Gastrocnemius medialis (tissue), 4 donors: Measurements from ENCODE around the gene RETREG1.

Source experiments
- POLR2A ChIP-seq, 2 donors: fragments of 450-650 bp; IDR thresholded peaks; one replicate each; pipeline ENCODE4 v1.6.1; 2017; ENCODE audit warnings: antibody characterized with exemption in 2 of 2, mild to moderate bottlenecking in 2 of 2, moderate library complexity in 2 of 2
- TF ChIP-seq, protein P1 (sequence below), 5 experiments: fragments of 450-650 bp in 3 of 5; fragments of 200-600 bp in 2 of 5; sonication (generic) in 2 of 5; IDR thresholded peaks in 4 of 5; conservative IDR thresholded peaks in 1 of 5; 1 replicate in 4 of 5; 2 replicates in 1 of 5; pipeline ENCODE4 v1.5.1; 2016 to 2019; ENCODE audit warnings: antibody characterized with exemption in 5 of 5, mild to moderate bottlenecking in 3 of 5, moderate library complexity in 3 of 5

DNA sequence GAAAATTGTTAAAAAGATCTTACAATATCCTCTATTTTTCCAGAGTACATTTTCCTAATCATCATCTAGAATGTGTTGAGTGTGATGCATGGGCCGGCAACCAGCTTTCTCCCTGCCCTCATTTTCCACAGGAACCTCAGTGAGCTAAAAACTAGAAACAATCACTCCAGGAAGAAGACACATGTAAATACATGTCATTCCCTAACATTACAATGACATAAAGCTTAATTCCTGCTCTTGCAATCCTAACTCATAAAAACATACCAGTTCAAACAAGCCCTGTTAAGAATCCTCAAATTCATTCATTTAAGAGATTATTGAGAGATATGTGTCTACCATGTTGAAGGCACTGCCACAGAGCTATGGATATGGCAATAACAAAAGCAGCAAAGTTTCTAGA is 132.7 kb downstream of the RETREG1 start:
- TF ChIP-seq POLR2A (IDR thresholded peaks at IDR 0.05) = no peak
- TF ChIP-seq, protein P1, sequence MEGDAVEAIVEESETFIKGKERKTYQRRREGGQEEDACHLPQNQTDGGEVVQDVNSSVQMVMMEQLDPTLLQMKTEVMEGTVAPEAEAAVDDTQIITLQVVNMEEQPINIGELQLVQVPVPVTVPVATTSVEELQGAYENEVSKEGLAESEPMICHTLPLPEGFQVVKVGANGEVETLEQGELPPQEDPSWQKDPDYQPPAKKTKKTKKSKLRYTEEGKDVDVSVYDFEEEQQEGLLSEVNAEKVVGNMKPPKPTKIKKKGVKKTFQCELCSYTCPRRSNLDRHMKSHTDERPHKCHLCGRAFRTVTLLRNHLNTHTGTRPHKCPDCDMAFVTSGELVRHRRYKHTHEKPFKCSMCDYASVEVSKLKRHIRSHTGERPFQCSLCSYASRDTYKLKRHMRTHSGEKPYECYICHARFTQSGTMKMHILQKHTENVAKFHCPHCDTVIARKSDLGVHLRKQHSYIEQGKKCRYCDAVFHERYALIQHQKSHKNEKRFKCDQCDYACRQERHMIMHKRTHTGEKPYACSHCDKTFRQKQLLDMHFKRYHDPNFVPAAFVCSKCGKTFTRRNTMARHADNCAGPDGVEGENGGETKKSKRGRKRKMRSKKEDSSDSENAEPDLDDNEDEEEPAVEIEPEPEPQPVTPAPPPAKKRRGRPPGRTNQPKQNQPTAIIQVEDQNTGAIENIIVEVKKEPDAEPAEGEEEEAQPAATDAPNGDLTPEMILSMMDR (IDR thresholded peaks at IDR 0.05 in 4 of 5, conservative IDR thresholded peaks at IDR 0.05 in 1 of 5) = no peak
